ENCODE results near the gene PIGS. TPM values are rescaled to one million over a fixed set of nuclear protein-coding genes. Genes with fewer than 3 reads are reported as not detected.

PIGS gene
- total RNA-seq, 1 experiment from 2014 or later = 50.2 TPM

- H2AFZ ChIP-seq (ENCODE audit: low read length) = no peak overlapping the region
- no peak for DNase-seq
- H4K20me1 ChIP-seq (ENCODE audit: insufficient read depth, low read depth, low read length) = no peaks in the 10 kb centered on the region
- no peak overlapping the region for H3K9ac ChIP-seq (ENCODE audit: low read length)
- H3K4me1 ChIP-seq (ENCODE audit: low read length) = no peaks in the 10 kb centered on the region
- H3K27ac ChIP-seq (ENCODE audit: low read length) = no peak overlapping the region
- H3K9me2 ChIP-seq (replicated peaks; ENCODE audit: insufficient read depth, low read length) = no peaks in the 10 kb centered on the region
- H3K27me3 ChIP-seq (ENCODE audit: low read length) = no peaks in the 10 kb centered on the region
- H3K4me2 ChIP-seq (ENCODE audit: low read depth, low read length, poor library complexity, severe bottlenecking) = no peak overlapping the region
- H3K36me3 ChIP-seq (ENCODE audit: insufficient read depth, low read length) = no peaks in the 10 kb centered on the region
- no peaks in the 10 kb centered on the region for H3K9me3 ChIP-seq (ENCODE audit: low read length)
- H3K4me3 ChIP-seq (ENCODE audit: low read length) = no peak overlapping the region
- H3K79me2 ChIP-seq (ENCODE audit: low read length) = no peaks in the 10 kb centered on the region
These were observed 32.9 kb downstream of the PIGS start for GRCh38 chr17:28538296-28538895.

- H3K9me2 ChIP-seq (replicated peaks; ENCODE audit: insufficient read depth, low read length) = no peaks in the 10 kb centered on the region
- no peaks in the 10 kb centered on the region for H3K4me1 ChIP-seq (ENCODE audit: low read length)
- H3K27me3 ChIP-seq (ENCODE audit: low read length) = no peaks in the 10 kb centered on the region
- no peak overlapping the region for H3K4me3 ChIP-seq (ENCODE audit: low read length)
- H3K79me2 ChIP-seq (ENCODE audit: low read length) = no peaks in the 10 kb centered on the region
- no peak overlapping the region for H3K4me2 ChIP-seq (ENCODE audit: low read depth, low read length, poor library complexity, severe bottlenecking)
- H3K36me3 ChIP-seq (ENCODE audit: insufficient read depth, low read length) = no peaks in the 10 kb centered on the region
- no peak overlapping the region for H2AFZ ChIP-seq (ENCODE audit: low read length)
- no peak overlapping the region for H3K9ac ChIP-seq (ENCODE audit: low read length)
- no peaks in the 10 kb centered on the region for H4K20me1 ChIP-seq (ENCODE audit: insufficient read depth, low read depth, low read length)
- no peaks in the 10 kb centered on the region for H3K9me3 ChIP-seq (ENCODE audit: low read length)
- no peak overlapping the region for H3K27ac ChIP-seq (ENCODE audit: low read length)
- no peak for DNase-seq
These were observed 34.1 kb downstream of the PIGS start for GRCh38 chr17:28537219-28537610.

GRCh38 chr17:28536532-28537218, 34.6 kb downstream of the PIGS start:
- Histone ChIP-seq H4K20me1 (ENCODE audit: insufficient read depth, low read depth, low read length) (no peaks in the 10 kb centered on the region), H3K27me3 (ENCODE audit: low read length) (no peaks in the 10 kb centered on the region), H2AFZ (ENCODE audit: low read length) (no peak overlapping the region), H3K9ac (ENCODE audit: low read length) (no peak overlapping the region), H3K36me3 (ENCODE audit: insufficient read depth, low read length) (no peaks in the 10 kb centered on the region), H3K4me3 (ENCODE audit: low read length) (no peak overlapping the region), H3K9me3 (ENCODE audit: low read length) (no peaks in the 10 kb centered on the region), H3K9me2 (replicated peaks; ENCODE audit: insufficient read depth, low read length) (no peaks in the 10 kb centered on the region), H3K27ac (ENCODE audit: low read length) (no peak overlapping the region), H3K4me2 (ENCODE audit: low read depth, low read length, poor library complexity, severe bottlenecking) (no peak overlapping the region), H3K79me2 (ENCODE audit: low read length) (no peaks in the 10 kb centered on the region), H3K4me1 (ENCODE audit: low read length) (no peaks in the 10 kb centered on the region)
- DNase-seq = no peak

- Histone ChIP-seq H4K20me1 (ENCODE audit: insufficient read depth, low read depth, low read length) (no peaks in the 10 kb centered on the region), H3K4me3 (ENCODE audit: low read length) (no peak overlapping the region), H2AFZ (ENCODE audit: low read length) (no peak overlapping the region), H3K27me3 (ENCODE audit: low read length) (no peaks in the 10 kb centered on the region), H3K4me2 (ENCODE audit: low read depth, low read length, poor library complexity, severe bottlenecking) (no peak overlapping the region), H3K9me2 (replicated peaks; ENCODE audit: insufficient read depth, low read length) (no peaks in the 10 kb centered on the region), H3K79me2 (ENCODE audit: low read length) (no peaks in the 10 kb centered on the region), H3K4me1 (ENCODE audit: low read length) (no peaks in the 10 kb centered on the region), H3K36me3 (ENCODE audit: insufficient read depth, low read length) (no peaks in the 10 kb centered on the region), H3K9ac (ENCODE audit: low read length) (no peak overlapping the region), H3K27ac (ENCODE audit: low read length) (no peak overlapping the region), H3K9me3 (ENCODE audit: low read length) (no peaks in the 10 kb centered on the region)
- no peak for DNase-seq
These were observed 36.5 kb downstream of the PIGS start for GRCh38 chr17:28534740-28535375.

DNA sequence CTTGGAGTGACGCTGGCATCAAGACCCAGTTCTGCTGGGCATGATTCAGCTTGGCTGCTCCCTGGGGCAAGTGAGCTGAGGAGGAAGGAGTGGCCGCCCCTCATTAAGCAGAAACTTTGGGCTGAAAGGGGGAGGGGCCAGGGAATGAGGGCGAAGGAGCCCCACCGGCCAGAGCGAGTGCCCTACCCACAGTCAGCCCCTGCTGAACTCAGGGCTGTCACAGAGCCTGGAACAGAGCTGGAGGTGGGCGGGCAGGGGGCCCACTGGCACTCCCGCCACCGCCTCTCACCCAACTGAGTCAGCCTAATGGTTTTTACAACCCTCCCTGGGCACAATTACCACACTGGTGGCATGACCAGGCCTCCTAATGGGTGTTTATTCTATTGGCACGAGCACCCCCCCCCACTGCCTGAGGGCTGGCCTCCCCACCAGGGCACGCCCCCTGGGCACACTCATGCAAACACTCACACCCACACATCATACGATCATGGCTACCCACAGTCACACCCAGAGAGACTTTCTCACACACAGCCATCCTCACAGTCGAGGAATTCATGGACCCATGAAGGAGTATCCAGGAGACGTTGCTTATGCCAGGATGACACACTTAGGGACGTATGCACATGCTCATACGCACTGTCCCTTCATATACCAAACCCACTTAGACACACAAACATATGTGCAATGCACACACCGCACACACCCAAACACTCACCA, 38.1 kb downstream of the PIGS start:
- H3K9ac ChIP-seq (ENCODE audit: low read length) = no peak overlapping the region
- H2AFZ ChIP-seq (ENCODE audit: low read length) = no peak overlapping the region
- H3K27me3 ChIP-seq (ENCODE audit: low read length) = no peaks in the 10 kb centered on the region
- no peaks in the 10 kb centered on the region for H3K79me2 ChIP-seq (ENCODE audit: low read length)
- no peak overlapping the region for H3K27ac ChIP-seq (ENCODE audit: low read length)
- no peak overlapping the region for H3K4me3 ChIP-seq (ENCODE audit: low read length)
- no peak overlapping the region for H3K4me2 ChIP-seq (ENCODE audit: low read depth, low read length, poor library complexity, severe bottlenecking)
- H4K20me1 ChIP-seq (ENCODE audit: insufficient read depth, low read depth, low read length) = no peaks in the 10 kb centered on the region
- no peaks in the 10 kb centered on the region for H3K9me3 ChIP-seq (ENCODE audit: low read length)
- no peak for DNase-seq
- no peaks in the 10 kb centered on the region for H3K36me3 ChIP-seq (ENCODE audit: insufficient read depth, low read length)
- H3K4me1 ChIP-seq (ENCODE audit: low read length) = no peaks in the 10 kb centered on the region
- no peaks in the 10 kb centered on the region for H3K9me2 ChIP-seq (replicated peaks; ENCODE audit: insufficient read depth, low read length)

GRCh38 chr17:28532050-28532960, 39.0 kb downstream of the PIGS start:
- DNase-seq = no peak
- Histone ChIP-seq H3K4me2 (ENCODE audit: low read depth, low read length, poor library complexity, severe bottlenecking) (no peak overlapping the region), H3K27me3 (ENCODE audit: low read length) (no peaks in the 10 kb centered on the region), H3K9ac (ENCODE audit: low read length) (no peak overlapping the region), H3K9me2 (replicated peaks; ENCODE audit: insufficient read depth, low read length) (no peaks in the 10 kb centered on the region), H3K4me3 (ENCODE audit: low read length) (no peak overlapping the region), H3K79me2 (ENCODE audit: low read length) (no peaks in the 10 kb centered on the region), H3K9me3 (ENCODE audit: low read length) (no peaks in the 10 kb centered on the region), H2AFZ (ENCODE audit: low read length) (no peak overlapping the region), H3K4me1 (ENCODE audit: low read length) (no peaks in the 10 kb centered on the region), H3K36me3 (ENCODE audit: insufficient read depth, low read length) (no peaks in the 10 kb centered on the region), H3K27ac (ENCODE audit: low read length) (no peak overlapping the region), H4K20me1 (ENCODE audit: insufficient read depth, low read depth, low read length) (no peaks in the 10 kb centered on the region)

GRCh38 chr17:28530926-28531325, 40.4 kb downstream of the PIGS start:
- H3K9ac ChIP-seq (ENCODE audit: low read length) = no peak overlapping the region
- no peaks in the 10 kb centered on the region for H3K36me3 ChIP-seq (ENCODE audit: insufficient read depth, low read length)
- H3K9me2 ChIP-seq (replicated peaks; ENCODE audit: insufficient read depth, low read length) = no peaks in the 10 kb centered on the region
- H3K4me2 ChIP-seq (ENCODE audit: low read depth, low read length, poor library complexity, severe bottlenecking) = no peak overlapping the region
- no peak overlapping the region for H3K4me3 ChIP-seq (ENCODE audit: low read length)
- no peaks in the 10 kb centered on the region for H3K27me3 ChIP-seq (ENCODE audit: low read length)
- H3K9me3 ChIP-seq (ENCODE audit: low read length) = no peaks in the 10 kb centered on the region
- no peak for DNase-seq
- H4K20me1 ChIP-seq (ENCODE audit: insufficient read depth, low read depth, low read length) = no peaks in the 10 kb centered on the region
- no peak overlapping the region for H2AFZ ChIP-seq (ENCODE audit: low read length)
- no peaks in the 10 kb centered on the region for H3K79me2 ChIP-seq (ENCODE audit: low read length)
- no peak overlapping the region for H3K27ac ChIP-seq (ENCODE audit: low read length)
- no peaks in the 10 kb centered on the region for H3K4me1 ChIP-seq (ENCODE audit: low read length)
